HG02970 (cell line): ENCODE measurements around the gene GRIK5.

Source experiments
- ATAC-seq: cut with Tn5 transposase; IDR thresholded peaks from one replicate; pipeline ENCODE4 v1.9.1; 2021; ENCODE audit warnings: mild to moderate bottlenecking, moderate library complexity, moderate number of reproducible peaks; ENCODE audit not compliant: unreplicated experiment, low FRiP score

Gene GRIK5

DNA sequence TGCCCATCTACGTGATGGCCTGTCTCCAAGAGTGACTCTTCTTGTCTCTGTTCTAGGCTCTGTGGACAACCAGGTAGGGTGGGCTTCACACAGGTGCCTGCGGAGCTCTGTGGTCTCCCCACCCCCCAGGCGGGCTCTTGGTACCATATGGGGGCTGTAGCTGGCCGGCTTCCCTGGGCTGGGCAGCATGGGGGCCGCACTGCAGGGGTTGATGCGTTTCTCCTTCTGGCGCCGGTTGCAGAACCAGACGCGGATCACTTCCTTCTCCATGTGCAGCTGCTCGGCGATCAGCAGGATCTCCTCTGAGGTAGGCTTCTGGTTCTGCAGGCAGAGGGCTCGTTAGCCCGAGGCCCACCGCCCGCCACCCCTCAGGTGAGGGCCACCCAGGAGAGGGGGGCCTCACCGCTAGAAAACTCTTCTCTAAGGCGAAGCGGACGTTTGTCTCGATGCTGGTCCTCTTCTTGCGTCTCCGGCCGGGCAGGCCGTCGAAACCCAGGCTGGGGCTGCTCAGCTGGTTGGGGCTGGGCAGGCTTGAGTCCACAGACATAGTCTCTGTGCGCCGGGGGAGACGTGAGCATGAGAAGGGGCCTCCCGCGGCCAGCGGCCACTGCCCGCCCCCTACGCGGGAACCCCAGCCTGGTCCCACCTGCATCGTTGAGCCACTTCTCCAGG, 25.3 kb upstream of the GRIK5 start:
- ATAC-seq: no peak

DNA sequence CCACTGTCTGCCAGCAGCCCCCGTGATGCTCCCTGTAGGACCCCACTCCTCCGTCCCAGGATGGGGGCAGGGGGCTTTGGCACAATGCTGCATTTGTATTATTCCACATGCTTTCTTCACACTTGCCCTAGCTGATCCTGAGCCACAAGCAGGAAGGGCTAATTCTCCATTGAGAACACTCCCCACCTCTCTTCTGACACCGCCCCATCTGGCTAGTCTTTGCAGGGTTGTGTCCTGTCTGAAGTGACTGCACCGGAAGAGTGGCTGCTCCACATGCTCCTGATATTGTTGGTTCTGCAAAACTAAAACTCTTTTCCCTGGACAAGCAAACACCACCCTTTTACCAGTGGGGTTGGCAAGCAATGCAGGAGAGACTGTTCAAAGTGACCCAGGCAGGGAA, 23.9 kb upstream of the GRIK5 start:
- no peak for ATAC-seq

DNA sequence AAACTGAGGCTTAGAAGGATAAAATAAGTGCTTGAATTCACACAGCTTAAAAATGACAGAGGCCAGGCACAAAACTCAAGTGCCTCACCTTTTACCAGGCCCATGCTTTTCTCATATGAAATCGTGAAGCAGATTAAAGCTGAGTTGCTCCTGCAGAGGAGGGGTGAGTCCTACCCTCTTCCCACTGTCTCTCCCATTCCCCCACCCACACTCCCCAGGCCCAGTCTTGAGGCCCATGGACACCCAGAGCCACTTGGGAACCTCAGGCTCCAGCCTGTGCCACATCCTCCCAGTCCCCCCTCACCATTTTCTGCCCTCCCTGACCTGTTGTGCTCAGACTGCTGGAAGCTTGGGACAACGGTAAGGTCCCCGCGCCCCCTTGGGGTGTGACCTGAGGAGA, 23.5 kb upstream of the GRIK5 start:
- no peak for ATAC-seq

DNA sequence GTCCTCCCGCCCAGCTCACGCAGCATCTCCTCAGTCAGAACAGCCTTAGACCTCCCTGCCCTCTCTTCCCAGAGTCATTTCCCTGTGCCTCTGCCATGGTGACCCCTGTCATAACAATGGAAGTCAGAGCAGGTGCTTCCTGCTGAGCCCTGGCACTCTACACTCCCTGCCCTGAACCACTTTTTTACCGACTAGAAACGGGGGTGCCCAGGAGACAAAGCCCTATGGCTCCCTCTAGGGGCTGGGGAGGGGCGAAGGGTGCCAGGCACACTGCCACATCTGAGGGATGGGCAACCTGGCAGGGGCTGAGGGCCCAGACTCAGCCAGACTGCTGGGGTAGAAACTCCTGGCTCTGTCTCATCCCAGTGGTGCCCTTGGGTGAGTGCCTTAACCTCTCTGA, 22.3 kb upstream of the GRIK5 start:
- no peak for ATAC-seq

DNA sequence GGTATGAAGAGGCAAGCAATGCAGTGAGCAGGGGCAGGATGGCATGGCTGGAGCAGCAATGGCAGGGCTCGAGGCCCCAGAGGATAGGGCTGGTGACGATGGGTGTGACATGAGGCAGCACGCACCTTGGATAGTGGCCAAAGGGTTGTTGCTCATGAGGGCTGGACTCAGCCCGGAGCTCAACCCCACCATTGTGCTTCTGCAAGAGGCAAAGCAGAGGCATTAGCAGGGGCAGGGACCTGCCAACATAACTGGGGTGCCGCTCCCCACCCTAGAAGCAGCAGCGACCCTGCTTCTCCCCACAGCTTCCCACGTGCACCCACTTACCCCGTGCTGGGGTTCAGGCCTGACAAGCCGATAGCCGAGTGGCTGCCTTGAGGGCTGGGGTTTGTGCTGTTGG, 21.7 kb upstream of the GRIK5 start:
- no peak for ATAC-seq

DNA sequence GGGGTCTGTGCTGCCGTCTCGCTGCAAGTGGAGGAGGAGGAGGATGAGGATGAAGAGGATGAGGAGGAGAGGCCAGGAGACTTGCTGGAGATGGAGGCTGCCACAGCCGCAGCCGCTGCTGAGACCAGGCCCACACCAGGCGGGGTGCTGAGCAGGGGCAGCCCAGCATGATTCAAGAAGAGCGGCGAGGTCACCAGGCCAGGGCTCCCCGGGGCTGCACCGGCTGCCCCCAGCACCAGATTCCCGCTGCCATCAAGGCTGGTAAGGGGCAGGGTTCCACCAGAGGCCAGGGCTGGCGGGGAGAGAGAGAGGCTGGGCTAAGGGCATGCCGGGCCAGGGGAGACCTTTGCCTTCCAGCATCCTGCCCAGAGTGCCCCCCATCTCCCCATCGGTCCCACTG, 21.3 kb upstream of the GRIK5 start:
- no peak for ATAC-seq

DNA sequence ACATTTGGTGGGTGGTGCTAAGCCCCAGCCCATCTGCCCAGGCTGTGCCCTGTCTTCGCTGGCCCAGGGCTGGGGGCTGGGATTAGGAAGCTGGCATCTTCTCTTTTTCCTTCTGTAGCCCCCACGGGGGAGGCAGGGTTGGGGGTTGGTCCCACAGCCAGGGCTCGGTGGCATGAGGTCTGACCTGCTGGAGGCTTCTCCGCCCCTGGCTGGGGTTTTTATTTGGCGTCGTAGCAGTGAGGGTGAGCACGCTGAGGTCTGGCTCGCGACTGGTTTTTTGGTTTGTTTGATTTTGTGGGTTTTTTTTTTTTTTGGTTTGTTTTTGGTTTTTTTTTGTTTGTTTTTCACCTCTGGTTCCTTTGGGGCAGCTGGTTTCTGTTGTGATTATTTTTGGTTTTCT, 20.7 kb upstream of the GRIK5 start:
- no peak for ATAC-seq

DNA sequence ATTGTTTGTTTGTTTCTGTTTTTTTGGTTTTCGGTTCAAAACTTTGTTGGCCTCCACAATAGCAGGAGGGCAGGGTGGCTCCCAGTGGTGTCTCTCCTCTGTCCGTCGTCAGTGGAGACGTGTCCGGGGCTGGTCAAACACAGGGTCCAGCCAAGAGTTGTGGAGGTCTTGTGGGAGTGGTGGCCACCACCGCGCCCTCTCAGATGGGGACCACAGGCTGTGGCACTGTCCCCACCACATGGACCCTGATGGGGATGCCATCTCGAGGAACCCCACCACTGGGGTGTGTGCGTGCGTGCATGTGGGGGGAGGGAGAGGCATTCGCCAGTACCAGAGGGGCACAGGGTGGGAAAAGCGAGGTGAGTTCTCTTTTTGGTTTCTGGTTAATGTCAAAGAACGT, 19.8 kb upstream of the GRIK5 start:
- no peak for ATAC-seq

DNA sequence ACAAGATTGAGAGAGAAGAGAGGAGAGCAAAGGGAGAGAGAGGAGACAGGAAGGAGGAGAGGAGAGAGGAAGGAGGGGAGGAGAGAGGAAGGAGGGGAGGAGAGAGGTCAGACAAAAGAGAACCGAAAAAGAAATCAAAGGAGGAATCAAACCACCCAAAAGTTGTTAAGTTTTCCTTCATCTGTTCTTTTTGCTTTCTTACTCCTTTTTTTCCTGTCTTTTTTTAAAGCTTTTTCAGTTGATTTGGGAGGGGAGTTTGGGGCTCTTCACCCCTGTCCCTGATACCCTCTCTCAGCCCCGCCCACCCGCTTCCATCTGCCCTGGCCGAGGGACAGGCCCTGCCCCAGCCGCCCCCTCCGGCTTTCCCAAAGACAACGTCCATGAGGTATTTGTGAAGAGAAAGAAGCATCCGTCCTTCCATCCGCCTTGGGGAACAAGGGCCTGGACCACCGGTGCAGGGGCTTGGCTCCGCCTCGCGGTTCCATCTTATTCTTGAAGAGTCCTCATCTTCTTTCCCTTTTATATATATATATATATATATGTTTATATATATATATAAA, 19.3 kb upstream of the GRIK5 start:
- no peak for ATAC-seq

DNA sequence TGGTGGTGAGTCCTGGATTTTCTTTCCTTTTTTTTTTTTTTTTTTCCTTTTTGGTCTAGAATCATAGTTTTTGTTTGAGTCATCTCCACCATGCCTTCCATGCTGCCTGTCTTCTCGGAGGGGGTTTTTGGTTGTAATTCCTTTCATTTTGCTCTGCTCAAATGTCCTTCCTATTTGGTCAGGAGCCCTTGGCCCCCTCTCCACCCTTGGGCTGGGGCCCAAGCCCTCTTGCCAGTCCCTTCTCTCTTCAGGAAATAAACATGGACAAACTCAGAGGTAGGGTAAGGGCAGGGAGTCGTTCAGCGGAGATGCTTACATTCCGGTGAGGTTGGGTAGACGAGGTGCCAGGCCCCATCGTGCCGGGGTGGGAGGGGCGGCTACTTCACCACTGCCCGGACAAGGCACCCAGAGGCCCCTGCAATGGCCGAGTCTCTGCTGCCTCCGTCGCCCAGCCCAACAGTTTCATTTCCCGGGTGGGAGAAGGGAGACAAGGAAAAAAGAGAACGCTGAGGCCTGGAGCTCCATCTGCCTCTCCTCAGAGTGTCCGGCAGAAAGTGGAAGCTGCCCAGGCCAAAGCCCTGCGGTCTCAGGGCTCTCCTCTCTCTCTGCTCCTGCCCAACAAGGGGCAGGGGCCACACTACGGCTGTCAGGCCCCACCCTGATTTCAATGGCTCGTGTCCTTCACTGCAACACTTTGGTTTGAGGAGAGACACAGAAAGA, 18.6 kb upstream of the GRIK5 start:
- ATAC-seq: no peak

DNA sequence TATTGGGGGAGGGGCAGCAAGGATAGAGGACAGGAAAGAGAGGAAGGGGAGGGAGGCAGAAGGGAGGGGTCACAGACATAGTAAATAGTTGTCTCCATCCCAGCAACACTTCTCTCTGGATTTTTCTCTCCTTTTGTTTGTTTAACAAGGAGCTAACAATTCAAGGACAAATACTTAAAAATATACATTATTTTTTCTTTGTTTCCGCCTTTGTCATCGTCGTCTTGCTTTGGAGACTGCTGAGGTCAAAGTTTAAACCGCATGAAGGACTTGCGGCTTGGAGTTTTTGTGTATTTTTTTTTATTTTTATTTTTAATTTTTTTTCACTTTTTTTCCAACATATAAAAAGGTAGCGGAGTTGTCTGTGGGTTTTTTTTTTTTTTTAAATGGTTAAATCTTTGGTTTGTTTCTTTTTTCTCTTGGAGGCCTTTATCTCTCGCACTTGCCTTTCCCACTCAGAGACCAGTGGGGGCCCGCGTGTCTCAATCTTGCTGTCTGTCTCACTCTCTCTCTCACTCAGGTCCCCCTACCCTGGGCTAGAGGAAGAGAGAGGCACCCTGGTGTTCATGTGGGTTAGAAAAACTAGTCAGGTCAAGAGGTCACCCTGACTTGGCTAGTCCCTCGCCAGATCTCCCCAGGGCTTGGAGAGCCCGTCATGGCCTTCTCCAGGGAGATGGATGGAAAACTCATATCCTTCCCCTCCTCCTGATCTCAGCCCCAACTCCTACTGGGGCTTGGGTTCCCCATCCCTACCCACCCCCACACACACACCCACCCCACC, 17.0 kb upstream of the GRIK5 start:
- ATAC-seq: no peak

DNA sequence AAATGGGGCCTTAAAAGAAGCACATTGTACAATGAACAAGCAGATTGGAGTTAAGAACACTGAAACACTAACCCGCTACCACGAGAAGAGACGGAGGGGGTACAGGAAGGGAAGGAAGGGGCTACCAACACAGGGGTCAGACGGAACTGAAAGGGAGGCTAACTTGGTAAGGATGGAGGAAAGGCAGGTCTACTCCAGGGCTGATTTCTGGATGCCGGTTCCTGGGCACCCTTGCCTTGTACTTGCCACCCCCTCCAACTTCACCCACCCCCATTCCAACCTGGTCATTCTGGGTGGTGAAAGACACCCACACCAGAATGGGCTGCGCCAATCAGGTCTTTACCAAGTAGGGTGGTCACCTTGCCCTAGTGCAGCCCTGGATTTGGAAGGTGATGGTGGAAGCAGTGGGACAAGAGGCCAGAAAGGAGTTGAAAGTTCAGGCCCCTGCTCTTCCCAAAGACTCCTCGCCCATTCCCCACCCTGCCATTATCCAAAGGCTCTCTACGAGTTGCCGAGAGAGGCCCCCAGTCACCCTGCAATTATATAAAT, 16.3 kb upstream of the GRIK5 start:
- no peak for ATAC-seq

DNA sequence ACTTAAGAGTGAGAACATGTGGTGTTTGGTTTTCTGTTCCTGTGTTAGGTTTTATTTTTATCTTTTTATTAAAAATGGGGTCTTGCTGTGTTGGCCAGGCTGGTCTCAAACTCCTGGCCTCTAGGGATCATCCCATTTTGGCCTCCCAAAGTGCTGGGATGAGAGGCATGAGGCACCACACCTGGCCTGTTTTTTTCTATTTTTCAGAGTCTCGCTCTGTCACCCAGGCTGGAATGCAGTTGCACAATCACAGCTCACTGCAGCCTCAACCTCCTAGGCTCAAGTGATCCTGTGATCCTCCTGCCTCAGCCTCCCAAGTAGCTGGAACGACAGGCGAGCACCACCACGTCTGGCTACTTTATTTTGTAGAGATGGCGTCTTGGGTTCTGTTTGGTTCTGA, 13.5 kb upstream of the GRIK5 start:
- ATAC-seq: no peak

DNA sequence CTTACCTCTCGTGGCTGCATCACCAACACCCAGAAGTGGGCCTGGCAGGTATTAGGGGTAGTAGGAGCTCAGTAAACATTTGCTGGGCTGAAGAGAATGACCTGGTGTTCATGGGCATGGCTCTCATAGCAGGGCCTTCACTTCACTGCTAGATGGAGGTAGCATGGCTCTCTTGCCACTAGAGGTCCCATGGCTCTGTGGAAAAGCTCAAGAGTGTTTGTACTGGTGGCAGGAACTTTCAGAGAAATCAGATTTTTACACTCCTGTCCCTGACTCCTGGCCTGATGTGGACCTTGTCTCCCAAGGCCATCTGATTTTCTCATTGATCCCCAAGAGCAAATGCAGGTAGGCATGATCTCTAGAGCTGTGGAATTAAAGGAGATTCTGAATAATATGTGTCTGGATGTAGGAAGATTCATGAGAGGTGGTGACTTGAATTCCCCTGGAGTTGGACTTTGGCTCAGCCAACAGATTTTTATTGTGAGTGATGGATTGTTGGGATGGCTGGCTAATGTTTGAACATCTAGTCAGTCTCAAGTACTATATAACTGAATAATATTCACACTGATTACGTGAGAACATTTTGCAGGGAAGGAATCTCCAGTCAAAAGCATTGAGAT, 11.7 kb upstream of the GRIK5 start:
- no peak for ATAC-seq

DNA sequence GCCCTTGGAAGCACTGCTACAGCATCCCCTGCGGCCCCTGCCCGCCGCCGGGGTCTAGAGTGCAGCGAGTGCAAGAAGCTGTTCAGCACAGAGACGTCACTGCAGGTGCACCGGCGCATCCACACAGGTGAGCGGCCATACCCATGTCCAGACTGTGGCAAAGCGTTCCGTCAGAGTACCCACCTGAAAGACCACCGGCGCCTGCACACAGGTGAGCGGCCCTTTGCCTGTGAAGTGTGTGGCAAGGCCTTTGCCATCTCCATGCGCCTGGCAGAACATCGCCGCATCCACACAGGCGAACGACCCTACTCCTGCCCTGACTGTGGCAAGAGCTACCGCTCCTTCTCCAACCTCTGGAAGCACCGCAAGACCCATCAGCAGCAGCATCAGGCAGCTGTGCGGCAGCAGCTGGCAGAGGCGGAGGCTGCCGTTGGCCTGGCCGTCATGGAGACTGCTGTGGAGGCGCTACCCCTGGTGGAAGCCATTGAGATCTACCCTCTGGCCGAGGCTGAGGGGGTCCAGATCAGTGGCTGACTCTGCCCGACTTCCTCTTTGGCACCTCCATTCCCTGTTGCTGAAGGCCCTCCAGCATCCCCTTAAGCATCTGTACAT, 10.9 kb upstream of the GRIK5 start:
- no peak for ATAC-seq

DNA sequence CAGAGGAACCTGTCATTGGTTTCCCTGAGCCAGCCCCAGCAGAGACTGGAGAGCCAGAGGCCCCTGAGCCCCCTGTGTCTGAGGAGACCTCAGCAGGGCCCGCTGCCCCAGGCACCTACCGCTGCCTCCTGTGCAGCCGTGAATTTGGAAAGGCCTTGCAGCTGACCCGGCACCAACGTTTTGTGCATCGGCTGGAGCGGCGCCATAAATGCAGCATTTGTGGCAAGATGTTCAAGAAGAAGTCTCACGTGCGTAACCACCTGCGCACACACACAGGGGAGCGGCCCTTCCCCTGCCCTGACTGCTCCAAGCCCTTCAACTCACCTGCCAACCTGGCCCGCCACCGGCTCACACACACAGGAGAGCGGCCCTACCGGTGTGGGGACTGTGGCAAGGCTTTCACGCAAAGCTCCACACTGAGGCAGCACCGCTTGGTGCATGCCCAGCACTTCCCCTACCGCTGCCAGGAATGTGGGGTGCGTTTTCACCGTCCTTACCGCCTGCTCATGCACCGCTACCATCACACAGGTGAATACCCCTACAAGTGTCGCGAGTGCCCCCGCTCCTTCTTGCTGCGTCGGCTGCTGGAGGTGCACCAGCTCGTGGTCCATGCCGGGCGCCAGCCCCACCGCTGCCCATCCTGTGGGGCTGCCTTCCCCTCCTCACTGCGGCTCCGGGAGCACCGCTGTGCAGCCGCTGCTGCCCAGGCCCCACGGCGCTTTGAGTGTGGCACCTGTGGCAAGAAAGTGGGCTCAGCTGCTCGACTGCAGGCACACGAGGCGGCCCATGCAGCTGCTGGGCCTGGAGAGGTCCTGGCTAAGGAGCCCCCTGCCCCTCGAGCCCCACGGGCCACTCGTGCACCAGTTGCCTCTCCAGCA, 10.1 kb upstream of the GRIK5 start:
- ATAC-seq: no peak

DNA sequence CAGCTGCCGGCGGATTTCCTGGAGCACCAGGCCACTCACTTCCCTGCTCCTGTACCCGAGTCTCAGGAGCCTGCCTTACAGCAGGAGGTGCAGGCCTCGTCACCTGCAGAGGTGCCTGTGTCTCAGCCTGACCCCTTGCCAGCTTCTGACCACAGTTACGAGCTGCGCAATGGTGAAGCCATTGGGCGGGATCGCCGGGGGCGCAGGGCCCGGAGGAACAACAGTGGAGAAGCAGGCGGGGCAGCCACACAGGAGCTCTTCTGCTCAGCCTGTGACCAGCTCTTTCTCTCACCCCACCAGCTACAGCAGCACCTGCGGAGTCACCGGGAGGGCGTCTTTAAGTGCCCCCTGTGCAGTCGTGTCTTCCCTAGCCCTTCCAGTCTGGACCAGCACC, 9.3 kb upstream of the GRIK5 start:
- no peak for ATAC-seq

DNA sequence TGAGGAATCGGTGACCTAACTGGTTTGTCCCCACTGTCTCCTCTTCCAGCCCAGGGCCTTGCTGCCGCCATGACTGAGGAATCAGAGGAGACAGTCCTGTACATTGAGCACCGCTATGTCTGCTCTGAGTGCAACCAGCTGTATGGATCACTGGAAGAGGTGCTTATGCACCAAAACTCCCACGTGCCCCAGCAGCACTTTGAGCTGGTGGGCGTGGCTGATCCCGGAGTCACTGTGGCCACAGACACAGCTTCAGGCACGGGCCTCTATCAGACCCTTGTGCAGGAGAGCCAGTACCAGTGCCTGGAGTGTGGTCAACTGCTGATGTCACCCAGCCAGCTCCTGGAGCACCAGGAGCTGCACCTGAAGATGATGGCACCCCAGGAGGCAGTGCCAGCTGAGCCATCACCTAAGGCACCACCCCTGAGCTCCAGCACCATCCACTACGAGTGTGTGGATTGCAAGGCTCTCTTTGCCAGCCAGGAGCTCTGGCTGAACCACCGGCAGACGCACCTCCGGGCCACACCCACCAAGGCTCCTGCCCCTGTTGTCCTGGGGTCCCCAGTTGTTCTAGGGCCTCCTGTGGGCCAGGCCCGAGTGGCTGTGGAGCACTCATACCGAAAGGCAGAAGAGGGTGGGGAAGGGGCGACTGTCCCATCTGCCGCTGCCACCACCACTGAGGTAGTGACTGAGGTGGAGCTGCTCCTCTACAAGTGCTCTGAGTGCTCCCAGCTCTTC, 8.7 kb upstream of the GRIK5 start:
- no peak for ATAC-seq

DNA sequence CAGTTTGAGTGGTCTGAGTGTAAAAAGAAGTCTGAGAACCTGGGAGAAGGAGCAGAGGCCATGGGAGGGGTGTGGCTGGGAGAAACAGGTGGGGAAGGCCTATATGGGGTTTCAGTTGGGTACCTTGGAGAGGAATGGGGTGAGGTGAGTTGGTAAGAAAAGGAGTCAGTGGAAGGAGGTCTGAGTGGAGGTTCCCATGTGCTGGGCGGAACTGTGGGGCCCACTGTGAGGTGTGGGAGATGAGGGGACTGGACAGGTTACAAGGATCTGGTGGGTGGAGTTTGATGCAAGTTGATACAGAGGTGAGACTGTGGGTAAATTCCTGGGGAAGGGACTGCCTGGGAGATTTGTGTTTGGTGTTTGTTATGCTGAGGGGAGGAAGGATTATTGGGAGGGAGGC, 8.1 kb upstream of the GRIK5 start:
- ATAC-seq: no peak
